ENCODE data around the gene GDA. TPM values are rescaled to one million over a fixed set of nuclear protein-coding genes. Genes with fewer than 3 reads are reported as not detected.
"Not testable (repeated sequence)": the region's sequence is repeated elsewhere in the genome, so short reads cannot be mapped to it uniquely, and the experiment has no call there.

Gene GDA
- total and polyA plus RNA-seq, 7 experiments from 2014 or later = not detected

GRCh38 chr9:72268961-72269360, 119.7 kb downstream of the GDA start:
- no peak for ATAC-seq
- CTCF ChIA-PET = interaction anchor here (0.6 kb wide), 1 partner anchor 881 kb away, joined by 3 read pairs; no protein-coding TSS in a partner anchor
- intact Hi-C loops (cut with micrococcal nuclease) = no loop called here

GRCh38 chr9:72270359-72270758, 121.1 kb downstream of the GDA start:
- H3K27ac Mint-ChIP-seq; DNase-seq; POLR2A ChIA-PET; H3K4me3 ChIP-seq (ENCODE audit: low read length); H3K27ac ChIP-seq (ENCODE audit: low read depth, low read length); H3K36me3 Mint-ChIP-seq; H3K9me3 ChIP-seq (ENCODE audit: control insufficient read depth in 2 of 3, low read length in 3 of 3); H3K4me3 Mint-ChIP-seq; CTCF ChIA-PET; H3K4me1 ChIP-seq (ENCODE audit: control insufficient read depth in 2 of 2, insufficient read depth in 2 of 2, low read length in 2 of 2); H3K4me1 Mint-ChIP-seq; ATAC-seq; H3K9me3 Mint-ChIP-seq; H3K36me3 ChIP-seq (ENCODE audit: control insufficient read depth in 2 of 3, insufficient read depth in 3 of 3, low read length in 3 of 3); H3K27me3 ChIP-seq (ENCODE audit: control insufficient read depth in 2 of 2, insufficient read depth in 2 of 2, low read length in 2 of 2): not testable (repeated sequence)
- intact Hi-C loops (cut with micrococcal nuclease) = loop anchor here in 1 of 2 donors (10.0 kb wide), 1 partner anchor 666 kb away; no protein-coding TSS in a partner anchor
- peaks cover 0 to 17% (median 0%) of the 10 kb centered on the region in 5 donors for H3K27me3 Mint-ChIP-seq

More at GRCh38 chr9:72268961-72269360, 119.7 kb downstream of the GDA start:
- DNase-seq = no peak
- Mint-ChIP-seq H3K27me3 (peaks cover 0 to 13% (median 0%) of the 10 kb centered on the region in 5 donors), H3K4me3 (no peak overlapping the region), H3K27ac (no peak overlapping the region), H3K9me3 (peaks cover 0 to 4% (median 0%) of the 10 kb centered on the region in 11 donors), H3K4me1 (peaks cover 0 to 2% (median 0%) of the 10 kb centered on the region in 7 donors), H3K36me3 (no peaks in the 10 kb centered on the region)
- no peaks in the 10 kb centered on the region for H3K4me1 ChIP-seq (ENCODE audit: control insufficient read depth in 2 of 2, insufficient read depth in 2 of 2, low read length in 2 of 2)
- no peak overlapping the region for H3K27ac ChIP-seq (ENCODE audit: low read depth, low read length)
- no peaks in the 10 kb centered on the region for H3K27me3 ChIP-seq (ENCODE audit: control insufficient read depth in 2 of 2, insufficient read depth in 2 of 2, low read length in 2 of 2)
- H3K4me3 ChIP-seq (ENCODE audit: low read length) = no peak overlapping the region
- POLR2A ChIA-PET = no interaction called here
- no peaks in the 10 kb centered on the region for H3K9me3 ChIP-seq (ENCODE audit: control insufficient read depth in 2 of 3, low read length in 3 of 3)
- H3K36me3 ChIP-seq (ENCODE audit: control insufficient read depth in 2 of 3, insufficient read depth in 3 of 3, low read length in 3 of 3) = no peaks in the 10 kb centered on the region

DNA sequence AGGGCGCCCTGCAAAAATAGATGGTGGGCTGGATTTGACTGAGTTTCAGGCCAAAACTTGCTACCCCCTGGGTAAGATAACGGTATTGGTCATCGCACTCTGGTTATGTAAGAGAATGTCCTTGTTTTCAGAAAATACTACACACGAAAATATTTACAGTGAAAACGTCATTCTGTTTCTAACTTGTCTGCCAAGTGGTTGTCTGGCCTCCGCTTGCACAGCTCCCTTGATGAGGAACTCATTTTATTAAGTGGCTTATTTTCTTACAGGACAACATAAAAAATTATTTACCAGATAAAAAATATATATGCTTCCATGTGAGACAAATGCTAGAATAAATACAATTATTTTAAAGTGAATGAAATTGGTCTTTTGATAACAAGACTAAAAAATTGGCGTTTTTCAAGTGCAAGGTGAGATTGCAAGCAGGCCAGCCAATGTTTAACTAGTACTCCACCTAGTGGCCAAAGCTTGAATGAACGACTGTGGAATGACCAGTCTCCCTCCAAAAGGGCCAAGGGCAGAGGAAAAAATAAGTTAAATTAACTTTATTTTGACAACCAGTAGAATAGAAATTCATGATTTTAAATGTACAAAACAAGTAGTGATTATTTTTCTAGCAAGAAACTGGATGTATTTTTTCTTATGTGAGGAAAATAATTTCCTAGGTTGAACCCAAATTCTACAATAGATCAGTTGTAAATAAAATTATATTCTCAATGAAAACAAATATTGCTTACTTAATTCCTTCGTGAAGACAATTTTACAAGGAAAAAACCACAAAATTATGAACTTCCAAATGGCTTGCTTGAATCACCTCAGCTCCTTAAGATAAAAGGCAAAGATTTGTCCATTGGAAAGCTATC, 122.6 kb downstream of the GDA start:
- Mint-ChIP-seq H3K36me3 (no peaks in the 10 kb centered on the region), H3K27ac (no peak overlapping the region), H3K4me1 (peaks cover 0 to 5% (median 0%) of the 10 kb centered on the region in 7 donors), H3K9me3 (peaks cover 0 to 1% (median 0%) of the 10 kb centered on the region in 11 donors), H3K4me3 (no peak overlapping the region), H3K27me3 (peaks cover 0 to 20% (median 2%) of the 10 kb centered on the region in 5 donors)
- POLR2A ChIA-PET = no interaction called here
- Histone ChIP-seq H3K9me3 (ENCODE audit: control insufficient read depth in 2 of 3, low read length in 3 of 3) (no peaks in the 10 kb centered on the region), H3K27ac (ENCODE audit: low read depth, low read length) (no peak overlapping the region), H3K4me3 (ENCODE audit: low read length) (no peak overlapping the region), H3K4me1 (ENCODE audit: control insufficient read depth in 2 of 2, insufficient read depth in 2 of 2, low read length in 2 of 2) (no peaks in the 10 kb centered on the region), H3K36me3 (ENCODE audit: control insufficient read depth in 2 of 3, insufficient read depth in 3 of 3, low read length in 3 of 3) (no peaks in the 10 kb centered on the region), H3K27me3 (ENCODE audit: control insufficient read depth in 2 of 2, insufficient read depth in 2 of 2, low read length in 2 of 2) (no peaks in the 10 kb centered on the region)
- intact Hi-C loops (cut with micrococcal nuclease) = loop anchor here (1.0 to 10.0 kb wide), 7 partner anchors 69 to 987 kb away; no protein-coding TSS in a partner anchor
- DNase-seq (peak in 6 of 9 donors; percentile 23 to 38 (median 27)), ATAC-seq (peak; percentile 65)
- CTCF ChIA-PET = interaction anchor here (0.6 to 2.1 kb wide), 9 partner anchors 9 to 1632 kb away, joined by 3 to 13 read pairs (median 4); no protein-coding TSS in a partner anchor

DNA sequence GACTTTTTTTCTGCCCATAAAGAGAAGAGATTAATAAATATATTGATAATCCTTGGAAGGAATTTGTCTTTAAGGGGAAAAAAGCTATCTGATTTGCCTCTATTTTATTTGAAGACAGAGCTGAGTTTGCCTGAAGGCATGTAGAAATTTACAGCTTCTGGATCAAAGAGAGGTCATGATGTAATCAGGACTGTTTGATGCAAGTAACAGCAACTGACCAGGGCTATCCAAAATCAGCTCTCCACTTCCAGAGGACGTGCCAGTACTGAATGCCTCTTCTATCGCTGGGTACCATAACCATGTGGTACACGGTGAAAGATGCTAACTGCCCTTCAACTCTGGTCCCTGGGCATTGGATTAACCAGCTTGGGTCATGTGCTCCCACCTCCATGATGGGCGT, 125.2 kb downstream of the GDA start:
- no peak overlapping the region for H3K4me3 Mint-ChIP-seq
- Histone ChIP-seq H3K36me3 (ENCODE audit: control insufficient read depth in 2 of 3, insufficient read depth in 3 of 3, low read length in 3 of 3) (no peaks in the 10 kb centered on the region), H3K4me3 (ENCODE audit: low read length) (no peak overlapping the region), H3K9me3 (ENCODE audit: control insufficient read depth in 2 of 3, low read length in 3 of 3) (no peaks in the 10 kb centered on the region), H3K27me3 (ENCODE audit: control insufficient read depth in 2 of 2, insufficient read depth in 2 of 2, low read length in 2 of 2) (no peaks in the 10 kb centered on the region), H3K27ac (ENCODE audit: low read depth, low read length) (no peak overlapping the region), H3K4me1 (ENCODE audit: control insufficient read depth in 2 of 2, insufficient read depth in 2 of 2, low read length in 2 of 2) (no peaks in the 10 kb centered on the region)
- no peak overlapping the region for H3K27ac Mint-ChIP-seq
- ATAC-seq = no peak
- POLR2A ChIA-PET = interaction anchor here (0.5 kb wide), 1 partner anchor 32 kb away, joined by 3 read pairs; no protein-coding TSS in a partner anchor
- H3K9me3 Mint-ChIP-seq = peaks cover 0 to 1% (median 0%) of the 10 kb centered on the region in 11 donors
- H3K36me3 Mint-ChIP-seq = no peaks in the 10 kb centered on the region
- intact Hi-C loops (cut with micrococcal nuclease) = loop anchor here in 1 of 2 donors (10.0 kb wide), 1 partner anchor 670 kb away; no protein-coding TSS in a partner anchor
- peaks cover 0 to 16% (median 0%) of the 10 kb centered on the region in 5 donors for H3K27me3 Mint-ChIP-seq
- CTCF ChIA-PET = no interaction called here
- no peak for DNase-seq
- peaks cover 0 to 5% (median 0%) of the 10 kb centered on the region in 7 donors for H3K4me1 Mint-ChIP-seq

GRCh38 chr9:72274916-72275315, 125.7 kb downstream of the GDA start:
- Mint-ChIP-seq H3K36me3 (no peaks in the 10 kb centered on the region), H3K27ac (no peak overlapping the region), H3K27me3 (peaks cover 0 to 16% (median 0%) of the 10 kb centered on the region in 5 donors), H3K4me3 (no peak overlapping the region), H3K4me1 (peaks cover 0 to 5% (median 0%) of the 10 kb centered on the region in 7 donors), H3K9me3 (peaks cover 0 to 1% (median 0%) of the 10 kb centered on the region in 11 donors)
- no peaks in the 10 kb centered on the region for H3K4me1 ChIP-seq (ENCODE audit: control insufficient read depth in 2 of 2, insufficient read depth in 2 of 2, low read length in 2 of 2)
- H3K9me3 ChIP-seq (ENCODE audit: control insufficient read depth in 2 of 3, low read length in 3 of 3) = no peaks in the 10 kb centered on the region
- H3K36me3 ChIP-seq (ENCODE audit: control insufficient read depth in 2 of 3, insufficient read depth in 3 of 3, low read length in 3 of 3) = no peaks in the 10 kb centered on the region
- ATAC-seq (no peak), DNase-seq (no peak)
- H3K27ac ChIP-seq (ENCODE audit: low read depth, low read length) = no peak overlapping the region
- intact Hi-C loops (cut with micrococcal nuclease) = loop anchor here in 1 of 2 donors (10.0 kb wide), 1 partner anchor 670 kb away; no protein-coding TSS in a partner anchor
- no peaks in the 10 kb centered on the region for H3K27me3 ChIP-seq (ENCODE audit: control insufficient read depth in 2 of 2, insufficient read depth in 2 of 2, low read length in 2 of 2)
- no peak overlapping the region for H3K4me3 ChIP-seq (ENCODE audit: low read length)
- ChIA-PET CTCF (no interaction called here), POLR2A (no interaction called here)

GRCh38 chr9:72276429-72276828, 127.2 kb downstream of the GDA start:
- Mint-ChIP-seq H3K9me3 (no peaks in the 10 kb centered on the region), H3K27ac (no peak overlapping the region), H3K4me3 (no peak overlapping the region), H3K27me3 (peaks cover 0 to 16% (median 0%) of the 10 kb centered on the region in 5 donors), H3K36me3 (no peaks in the 10 kb centered on the region), H3K4me1 (peaks cover 0 to 3% (median 0%) of the 10 kb centered on the region in 7 donors)
- H3K27me3 ChIP-seq (ENCODE audit: control insufficient read depth in 2 of 2, insufficient read depth in 2 of 2, low read length in 2 of 2) = no peaks in the 10 kb centered on the region
- ATAC-seq = no peak
- H3K9me3 ChIP-seq (ENCODE audit: control insufficient read depth in 2 of 3, low read length in 3 of 3) = no peaks in the 10 kb centered on the region
- no peaks in the 10 kb centered on the region for H3K4me1 ChIP-seq (ENCODE audit: control insufficient read depth in 2 of 2, insufficient read depth in 2 of 2, low read length in 2 of 2)
- DNase-seq = no peak
- no peak overlapping the region for H3K4me3 ChIP-seq (ENCODE audit: low read length)
- CTCF ChIA-PET = interaction anchor here (0.6 to 7.7 kb wide), 3 partner anchors 9 to 343 kb away, joined by 3 to 55 read pairs (median 4); no protein-coding TSS in a partner anchor
- no peak overlapping the region for H3K27ac ChIP-seq (ENCODE audit: low read depth, low read length)
- H3K36me3 ChIP-seq (ENCODE audit: control insufficient read depth in 2 of 3, insufficient read depth in 3 of 3, low read length in 3 of 3) = no peaks in the 10 kb centered on the region
- POLR2A ChIA-PET = no interaction called here
- intact Hi-C loops (cut with micrococcal nuclease) = loop anchor here in 1 of 2 donors (10.0 kb wide), 1 partner anchor 672 kb away; no protein-coding TSS in a partner anchor

All from naive thymus-derived CD4-positive, alpha-beta T cell (primary cell).